SK-N-SH (cell line): ENCODE measurements around the gene SUMO1. TPM values are rescaled to one million over a fixed set of nuclear protein-coding genes. Genes with fewer than 3 reads are reported as not detected.

ENCODE experiments used
- CHD2 ChIP-seq: fragments of 150-350 bp; IDR thresholded peaks from 2 replicates; pipeline ENCODE4 v1.6.1; 2018; ENCODE audit warnings: low read length; ENCODE audit not compliant: partially characterized antibody
- CTCF ChIP-seq: fragments of 200-600 bp; sonication (generic); IDR thresholded peaks from 2 replicates; pipeline ENCODE4 v1.6.1; 2017; ENCODE audit warnings: antibody characterized with exemption, mild to moderate bottlenecking, moderate library complexity
- ELF1 ChIP-seq: IDR thresholded peaks from 2 replicates; pipeline ENCODE4 v1.4.0; 2012
- EP300 ChIP-seq, 2 experiments: IDR thresholded peaks; 2 replicates each; pipeline versions ENCODE4 v1.4.0 to v1.6.1; 2012; ENCODE audit warnings: borderline replicate concordance in 1 of 2, low read depth in 1 of 2, low read length in 1 of 2
- EZH2phosphoT487 ChIP-seq: fragments of 200-600 bp; sonication (generic); IDR thresholded peaks from 2 replicates; pipeline ENCODE4 v1.6.1; 2017; ENCODE audit warnings: low read depth, mixed run types, mild to moderate bottlenecking, antibody characterized with exemption, moderate library complexity, borderline replicate concordance
- FOSL2 ChIP-seq: IDR thresholded peaks from 2 replicates; pipeline ENCODE4 v1.4.0; 2012; ENCODE audit warnings: low read depth, mild to moderate bottlenecking, moderate library complexity, borderline replicate concordance
- FOXM1 ChIP-seq: IDR thresholded peaks from 2 replicates; pipeline ENCODE4 v1.4.0; 2012; ENCODE audit warnings: low read depth, mild to moderate bottlenecking
- GABPA ChIP-seq: IDR thresholded peaks from 2 replicates; pipeline ENCODE4 v1.4.0; 2012; ENCODE audit warnings: low read depth, mild to moderate bottlenecking
- MAX ChIP-seq: IDR thresholded peaks from 2 replicates; pipeline ENCODE4 v1.4.0; 2012; ENCODE audit warnings: low read depth
- MXI1 ChIP-seq: IDR thresholded peaks from 2 replicates; pipeline ENCODE4 v1.6.1; 2012; ENCODE audit warnings: mild to moderate bottlenecking, low read depth, low read length, improper control_type of control experiment
- NFIC ChIP-seq: IDR thresholded peaks from 2 replicates; pipeline ENCODE4 v1.4.0; 2012; ENCODE audit warnings: borderline replicate concordance
- PBX3 ChIP-seq: IDR thresholded peaks from 2 replicates; pipeline ENCODE4; 2012
- POLR2AphosphoS5 ChIP-seq: IDR thresholded peaks from 2 replicates; pipeline ENCODE4 v1.6.1; 2012; ENCODE audit warnings: low read depth, low read length
- RAD21 ChIP-seq: IDR thresholded peaks from 2 replicates; pipeline ENCODE4 v1.6.1; 2012; ENCODE audit warnings: mild to moderate bottlenecking, low read length
- RCOR1 ChIP-seq: fragments of 150-350 bp; IDR thresholded peaks from 2 replicates; pipeline ENCODE4 v1.6.1; 2017; ENCODE audit warnings: antibody characterized with exemption, low read length
- RFX5 ChIP-seq: IDR thresholded peaks from 2 replicates; pipeline ENCODE4 v1.6.1; 2012; ENCODE audit warnings: mild to moderate bottlenecking, improper control_type of control experiment, low read length
- RXRA ChIP-seq: IDR thresholded peaks from 2 replicates; pipeline ENCODE4 v1.4.0; 2012; ENCODE audit warnings: low read depth, mild to moderate bottlenecking, borderline replicate concordance
- SIN3A ChIP-seq: IDR thresholded peaks from 2 replicates; pipeline ENCODE4 v1.6.1; 2012; ENCODE audit warnings: low read depth, mild to moderate bottlenecking, low read length, moderate library complexity, borderline replicate concordance
- SMC3 ChIP-seq: IDR thresholded peaks from 2 replicates; pipeline ENCODE4 v1.6.1; 2012; ENCODE audit warnings: low read depth, low read length, improper control_type of control experiment
- TAF1 ChIP-seq: IDR thresholded peaks from 2 replicates; pipeline ENCODE4 v1.6.1; 2012; ENCODE audit warnings: low read depth, mild to moderate bottlenecking, low read length, moderate library complexity, borderline replicate concordance
- TEAD4 ChIP-seq: IDR thresholded peaks from 2 replicates; pipeline ENCODE4 v1.4.0; 2012; ENCODE audit warnings: mild to moderate bottlenecking, borderline replicate concordance; ENCODE audit not compliant: insufficient read depth
- USF1 ChIP-seq: IDR thresholded peaks from 2 replicates; pipeline ENCODE4 v1.4.0; 2012; ENCODE audit warnings: low read depth, borderline replicate concordance
- USF2 ChIP-seq: fragments of 150-350 bp; IDR thresholded peaks from 2 replicates; pipeline ENCODE4 v1.6.1; 2017; ENCODE audit warnings: antibody characterized with exemption, low read length, low read depth, borderline replicate concordance
- YY1 ChIP-seq: IDR thresholded peaks from 2 replicates; pipeline ENCODE4 v1.4.0; 2012; ENCODE audit warnings: low read depth, mild to moderate bottlenecking
- polyA plus RNA-seq, 3 experiments: library from polyadenylated mRNA; depleted of rRNA; stranded (reverse); fragments of >200 nt; gene quantifications; 2 replicates each; pipeline ENCODE4 v1.2.3, GENCODE V29; 2012
- TF ChIP-seq, protein P1 (sequence below): fragments of 150-350 bp; IDR thresholded peaks from 2 replicates; pipeline ENCODE4 v1.6.1; 2016; ENCODE audit warnings: mild to moderate bottlenecking, low read depth, low read length

Gene SUMO1
- polyA plus RNA-seq, 1 of the 3 experiments (the other 2 are of a cell fraction), result 42.8 TPM

- TF ChIP-seq CTCF, result no peak
- peak; percentile 89 for TF ChIP-seq YY1
- TF ChIP-seq, protein P1, sequence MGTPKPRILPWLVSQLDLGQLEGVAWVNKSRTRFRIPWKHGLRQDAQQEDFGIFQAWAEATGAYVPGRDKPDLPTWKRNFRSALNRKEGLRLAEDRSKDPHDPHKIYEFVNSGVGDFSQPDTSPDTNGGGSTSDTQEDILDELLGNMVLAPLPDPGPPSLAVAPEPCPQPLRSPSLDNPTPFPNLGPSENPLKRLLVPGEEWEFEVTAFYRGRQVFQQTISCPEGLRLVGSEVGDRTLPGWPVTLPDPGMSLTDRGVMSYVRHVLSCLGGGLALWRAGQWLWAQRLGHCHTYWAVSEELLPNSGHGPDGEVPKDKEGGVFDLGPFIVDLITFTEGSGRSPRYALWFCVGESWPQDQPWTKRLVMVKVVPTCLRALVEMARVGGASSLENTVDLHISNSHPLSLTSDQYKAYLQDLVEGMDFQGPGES, result no peak
- peak; percentile 90; the same call in 1 of the 2 replicates for TF ChIP-seq TAF1
- no peak for TF ChIP-seq NFIC
- no peak for TF ChIP-seq RCOR1
- TF ChIP-seq USF2, result no peak
- TF ChIP-seq GABPA, result peak; percentile 91
- TF ChIP-seq RXRA, result no peak
- TF ChIP-seq MXI1, result peak; percentile 95
- peak; percentile 87 for TF ChIP-seq MAX
- TF ChIP-seq TEAD4, result no peak
- TF ChIP-seq ELF1, result peak; percentile 53; the same call in 1 of the 2 replicates
- peak; percentile 99 for TF ChIP-seq POLR2AphosphoS5
- TF ChIP-seq RAD21, result no peak
- TF ChIP-seq SMC3, result no peak
- TF ChIP-seq SIN3A, result peak; percentile 87; the same call in 1 of the 2 replicates
- TF ChIP-seq FOXM1, result no peak
- TF ChIP-seq EZH2phosphoT487, result no peak
- TF ChIP-seq USF1, result no peak
- peak in 1 of 2 experiments; percentile 66; a peak in 2 of 4 replicates for TF ChIP-seq EP300 (IDR thresholded peaks at IDR 0.05; ENCODE audit: borderline replicate concordance in 1 of 2, low read depth in 1 of 2, low read length in 1 of 2)
- TF ChIP-seq FOSL2, result no peak
- peak; percentile 98 for TF ChIP-seq CHD2
- no peak for TF ChIP-seq RFX5
- 0 out of 2 replicates have a peak, but pooled peaks have one; percentile 15 for TF ChIP-seq PBX3
- TF ChIP-seq, all 33 proteins: peak for 14
These were observed 27.3 kb upstream of the SUMO1 start, which contains the start of gene NOP58 (continued) for GRCh38 chr2:202265467-202266277.
